GM20431 (cell line): ENCODE results near the gene RETREG1.
"Not testable (repeated sequence)": the region's sequence is repeated elsewhere in the genome, so short reads cannot be mapped to it uniquely, and the experiment has no call there.

Experiments
- in situ Hi-C: fragments of 300-500 bp; cut with MseI, MboI; formaldehyde crosslinking; loops from one replicate; pipeline ENCODE4 v1.15.0; 2020; ENCODE audit warnings: low sequenced_read_pairs; ENCODE audit not compliant: unreplicated experiment

The RETREG1 gene

GRCh38 chr5:16618138-16618897, 1.5 kb upstream of the RETREG1 start:
- in situ Hi-C loops, result no loop called here

GRCh38 chr5:16617274-16617968, 624 bp upstream of the RETREG1 start:
- in situ Hi-C loops, result no loop called here

GRCh38 chr5:16615741-16616535, 859 bp downstream of the RETREG1 start:
- in situ Hi-C loops, result no loop called here

GRCh38 chr5:16612007-16612406, 4.8 kb downstream of the RETREG1 start:
- in situ Hi-C loops, result no loop called here

GRCh38 chr5:16610896-16611295, 5.9 kb downstream of the RETREG1 start:
- in situ Hi-C loops, result not testable (repeated sequence)

GRCh38 chr5:16609412-16609811, 7.4 kb downstream of the RETREG1 start:
- in situ Hi-C loops, result no loop called here

- in situ Hi-C loops, result no loop called here
Measured at GRCh38 chr5:16606628-16607027, 10.2 kb downstream of the RETREG1 start.

- in situ Hi-C loops, result no loop called here
Measured at GRCh38 chr5:16603701-16604100, 13.1 kb downstream of the RETREG1 start.

- in situ Hi-C loops, result no loop called here
Measured at GRCh38 chr5:16603295-16603694, 13.5 kb downstream of the RETREG1 start.

GRCh38 chr5:16602182-16602581, 14.6 kb downstream of the RETREG1 start:
- in situ Hi-C loops, result no loop called here

GRCh38 chr5:16600946-16601345, 15.9 kb downstream of the RETREG1 start:
- in situ Hi-C loops, result no loop called here

GRCh38 chr5:16600397-16600796, 16.4 kb downstream of the RETREG1 start:
- in situ Hi-C loops, result no loop called here

- in situ Hi-C loops, result no loop called here
Measured at GRCh38 chr5:16597946-16598694, 18.7 kb downstream of the RETREG1 start.

GRCh38 chr5:16596581-16596940, 20.2 kb downstream of the RETREG1 start:
- in situ Hi-C loops, result no loop called here

GRCh38 chr5:16595881-16596580, 20.8 kb downstream of the RETREG1 start:
- in situ Hi-C loops, result no loop called here

GRCh38 chr5:16593628-16594027, 23.2 kb downstream of the RETREG1 start:
- in situ Hi-C loops, result no loop called here

- in situ Hi-C loops, result no loop called here
Measured at GRCh38 chr5:16593013-16593412, 23.8 kb downstream of the RETREG1 start.

GRCh38 chr5:16592255-16592654, 24.5 kb downstream of the RETREG1 start:
- in situ Hi-C loops, result no loop called here

- in situ Hi-C loops, result no loop called here
Measured at GRCh38 chr5:16590685-16591084, 26.1 kb downstream of the RETREG1 start.

- in situ Hi-C loops, result no loop called here
Measured at GRCh38 chr5:16589658-16590057, 27.1 kb downstream of the RETREG1 start.
